ENCODE data around the gene OR5M11. TPM values are rescaled to one million over a fixed set of nuclear protein-coding genes. Genes with fewer than 3 reads are reported as not detected.
"Not testable (repeated sequence)": the region's sequence is repeated elsewhere in the genome, so short reads cannot be mapped to it uniquely, and the experiment has no call there.

OR5M11 gene
- total RNA-seq, result not detected

DNA sequence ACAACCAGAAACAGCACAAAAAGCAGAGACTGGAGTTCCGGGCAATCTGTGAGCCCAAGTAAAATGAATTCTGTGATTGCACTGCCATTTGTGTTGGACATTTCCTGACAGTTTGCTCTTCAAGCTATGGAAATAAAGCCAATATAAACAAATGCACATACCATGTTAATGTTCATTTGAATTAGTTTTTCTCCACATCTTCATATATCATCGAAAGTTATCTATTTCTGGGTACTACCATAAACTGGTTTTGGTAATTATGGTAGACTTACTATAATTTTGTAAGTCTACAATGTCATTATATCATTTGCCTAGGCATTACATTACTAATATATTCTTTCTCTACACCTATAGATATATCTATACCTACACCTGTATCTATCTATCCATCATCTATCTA lies at the start of gene OR5M11:
Gene OR5M11 (minus strand): TSS at position 101 of the 400 bp plus-strand sequence. CDS start 0 bp downstream, at position 101.
- DNase-seq (ENCODE audit: low spot score) (no peak), ATAC-seq (no peak)
- intact Hi-C loops (cut with DNase I), result no loop called here

- DNase-seq (ENCODE audit: low spot score); intact Hi-C loops (cut with DNase I); ATAC-seq: not testable (repeated sequence)
These were observed 49.1 kb upstream of the OR5M11 start for GRCh38 chr11:56592088-56592717.

DNA sequence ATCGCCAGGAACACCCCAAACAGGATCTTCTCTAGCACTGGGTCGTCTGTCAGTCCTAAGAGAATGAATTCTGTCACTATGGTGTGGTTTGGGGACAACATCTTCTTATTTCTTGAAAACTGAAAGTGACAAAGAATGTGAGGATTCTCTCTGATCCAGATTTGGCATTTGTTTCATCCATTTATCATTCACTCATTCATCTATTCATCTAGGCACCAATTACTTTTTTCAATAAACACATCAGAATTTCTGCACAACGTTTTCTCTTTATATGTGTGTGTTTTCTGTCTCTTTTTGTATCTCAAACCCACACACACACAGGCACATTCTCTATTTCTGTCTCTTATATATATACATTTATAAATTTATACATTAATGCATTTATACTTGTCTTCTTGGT lies 34.6 kb upstream of the OR5M11 start, which contains the start of gene OR5M10:
Gene OR5M10 (minus strand): TSS at position 101 of the 400 bp plus-strand sequence. CDS start 0 bp downstream, at position 101.
- intact Hi-C loops (cut with DNase I), result no loop called here
- ATAC-seq, result no peak
- DNase-seq (ENCODE audit: low spot score), result no peak

DNA sequence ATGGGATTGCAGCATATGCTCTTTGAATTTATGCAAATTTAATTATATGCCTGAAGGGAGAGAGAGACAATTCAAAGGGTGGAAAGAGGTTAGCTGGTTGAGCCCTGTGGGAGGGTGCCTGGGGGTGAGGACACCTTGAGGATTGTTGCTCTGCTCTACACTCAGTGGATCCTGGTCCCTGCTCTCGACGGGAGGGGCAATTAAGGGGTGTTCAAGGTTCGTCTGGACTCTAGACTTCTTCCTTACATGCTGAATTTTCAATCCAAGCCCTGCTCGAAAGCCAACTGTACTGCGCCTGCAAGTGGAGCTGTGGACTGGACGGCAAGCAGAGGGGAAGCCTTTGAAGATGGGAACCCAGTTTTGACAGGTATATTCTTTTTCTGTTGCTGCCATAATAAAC lies 15.5 kb upstream of the OR5M11 start:
- intact Hi-C loops (cut with DNase I), result no loop called here
- no peak for ATAC-seq
- DNase-seq (ENCODE audit: low spot score), result no peak

- DNase-seq (ENCODE audit: low spot score); intact Hi-C loops (cut with DNase I); ATAC-seq: not testable (repeated sequence)
These were observed 11.6 kb upstream of the OR5M11 start for GRCh38 chr11:56554691-56555090.

DNA sequence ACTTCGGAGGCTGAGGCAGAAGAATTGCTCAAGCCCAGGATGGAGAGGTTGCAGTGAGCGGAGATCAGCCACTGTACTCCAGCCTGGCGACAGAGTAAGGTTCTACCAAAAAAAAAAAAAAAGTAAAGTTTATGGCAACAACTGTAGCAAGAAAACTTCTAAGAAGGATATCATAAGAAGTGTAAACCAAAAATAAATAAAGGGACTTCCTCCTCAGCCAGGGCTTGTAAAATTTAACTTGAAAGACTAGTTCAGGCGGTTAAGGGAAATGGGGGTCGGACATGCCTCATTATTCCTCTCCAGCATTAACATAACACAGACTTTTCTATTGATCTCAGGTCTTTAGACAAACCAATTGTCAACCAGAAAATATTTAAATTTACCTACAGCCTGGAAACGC lies 2.5 kb upstream of the OR5M11 start:
- no peak for DNase-seq (ENCODE audit: low spot score)
- intact Hi-C loops (cut with DNase I), result no loop called here
- no peak for ATAC-seq

- no peak for ATAC-seq
- DNase-seq (ENCODE audit: low spot score), result no peak
- intact Hi-C loops (cut with DNase I), result no loop called here
These were observed 682 bp upstream of the OR5M11 start for GRCh38 chr11:56543739-56544138.

DNA sequence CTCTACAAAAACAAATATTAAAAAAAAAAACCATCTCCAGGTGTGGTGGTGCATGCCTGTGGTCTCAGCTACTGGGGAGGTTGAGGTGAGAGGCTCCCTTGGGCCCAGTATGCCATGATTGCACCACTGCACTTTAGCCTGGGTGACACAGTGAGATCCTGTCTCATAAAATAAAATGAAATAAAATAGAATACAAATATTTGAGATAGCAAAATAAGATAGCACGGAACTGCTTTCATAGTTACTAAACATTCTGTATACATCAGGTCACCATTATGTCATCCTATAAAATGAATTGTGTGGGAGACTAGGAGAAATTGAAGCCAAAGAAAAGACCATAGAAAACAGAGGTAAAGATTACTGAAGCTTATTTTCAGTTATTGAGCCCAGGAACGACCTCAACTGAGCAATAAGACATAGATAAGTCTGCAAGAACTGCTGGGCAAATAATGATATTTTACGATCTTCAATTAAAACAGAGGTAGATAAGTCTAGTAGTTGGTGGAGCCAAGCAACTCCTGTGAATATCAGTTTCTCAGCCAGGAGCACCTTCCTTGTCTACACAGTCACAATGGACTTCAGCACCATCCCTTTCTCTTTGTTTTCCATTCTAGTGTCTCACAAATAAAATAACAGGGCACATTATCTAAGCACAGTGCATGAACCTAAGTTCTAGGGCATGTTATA lies 9.9 kb downstream of the OR5M11 start:
- DNase-seq (ENCODE audit: low spot score) (no peak), ATAC-seq (no peak)
- intact Hi-C loops (cut with DNase I), result no loop called here

DNA sequence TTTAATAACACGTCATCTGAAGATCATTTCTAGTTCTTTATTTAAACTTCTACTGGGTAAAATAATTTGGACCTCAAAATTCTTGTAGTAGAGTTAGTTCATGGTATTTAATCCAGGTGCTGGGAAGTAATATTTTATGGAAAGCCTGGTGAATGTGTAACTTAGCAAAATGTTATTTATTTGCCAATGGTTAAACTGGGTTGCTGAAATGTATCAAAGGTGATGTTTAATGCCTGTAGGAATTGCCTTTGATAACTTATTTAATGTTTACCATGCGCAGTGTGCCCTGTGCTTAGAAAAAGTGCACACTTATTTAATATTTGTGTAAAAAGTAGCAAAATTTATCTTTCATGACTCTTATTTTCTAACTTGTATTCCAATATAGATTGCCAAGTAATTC lies 11.2 kb downstream of the OR5M11 start:
- ATAC-seq (no peak), DNase-seq (ENCODE audit: low spot score) (no peak)
- intact Hi-C loops (cut with DNase I), result no loop called here

- DNase-seq (ENCODE audit: low spot score) (no peak), ATAC-seq (no peak)
- intact Hi-C loops (cut with DNase I), result no loop called here
These were observed 21.0 kb downstream of the OR5M11 start for GRCh38 chr11:56522008-56522407.

- DNase-seq (ENCODE audit: low spot score) (no peak), ATAC-seq (no peak)
- intact Hi-C loops (cut with DNase I), result loop anchor here (10.0 kb wide), 1 partner anchor 58 kb away; no protein-coding TSS in a partner anchor
These were observed 29.8 kb downstream of the OR5M11 start for GRCh38 chr11:56513280-56513679.

- ATAC-seq (no peak), DNase-seq (ENCODE audit: low spot score) (no peak)
- intact Hi-C loops (cut with DNase I), result no loop called here
These were observed 33.6 kb downstream of the OR5M11 start for GRCh38 chr11:56509439-56509838.

DNA sequence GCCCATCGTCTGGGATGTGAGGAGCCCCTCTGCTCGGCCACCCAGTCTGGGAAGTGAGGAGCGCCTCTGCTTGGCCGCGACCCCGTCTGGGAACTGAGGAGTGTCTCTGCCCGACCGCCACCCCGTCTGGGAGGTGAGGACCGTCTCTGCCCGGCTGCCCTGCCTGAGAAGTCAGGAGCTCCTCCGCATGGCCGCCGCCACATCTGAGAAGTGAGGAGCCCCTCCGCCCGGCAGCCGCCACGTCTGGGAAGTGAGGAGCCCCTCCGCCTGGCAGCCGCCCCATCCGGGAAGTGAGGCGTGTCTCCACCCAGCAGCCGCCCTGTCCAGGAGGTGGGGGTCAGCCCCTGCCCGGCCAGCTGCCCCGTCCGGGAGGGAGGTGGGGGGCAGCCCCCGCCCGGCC lies 46.0 kb downstream of the OR5M11 start:
- no peak for ATAC-seq

DNA sequence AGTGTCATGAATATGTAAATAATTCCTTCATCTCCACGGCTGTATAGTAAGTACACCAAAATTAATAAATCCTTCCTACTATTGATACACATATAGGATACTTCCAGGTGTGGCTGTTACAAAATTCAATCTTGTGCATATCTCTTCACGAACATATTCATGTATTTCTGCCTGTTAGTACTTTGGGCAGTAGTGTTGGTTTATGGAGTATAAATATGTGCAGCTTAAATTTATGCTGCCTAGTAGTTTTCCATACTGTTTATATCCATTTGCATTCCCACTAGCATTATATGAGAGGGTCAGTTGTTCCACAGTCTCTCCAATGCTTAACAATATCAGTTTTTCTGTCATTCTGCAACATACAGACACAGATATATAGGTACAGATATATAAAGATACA lies 47.9 kb downstream of the OR5M11 start:
- DNase-seq (ENCODE audit: low spot score) (no peak), ATAC-seq (no peak)
- intact Hi-C loops (cut with DNase I), result no loop called here

More for the DNA sequence above, 46.0 kb downstream of the OR5M11 start:
- DNase-seq (ENCODE audit: low spot score), result no peak
- intact Hi-C loops (cut with DNase I), result no loop called here

Other genes with a start within 250 kb of the OR5M11 start
- not detected for gene OR8K3, start 228.1 kb downstream of the OR5M11 start, total RNA-seq
- gene OR8K1, start 197.2 kb downstream of the OR5M11 start, total RNA-seq, result not detected
- not detected for gene OR8J1, start 189.0 kb downstream of the OR5M11 start, total RNA-seq
- not detected for gene OR8U1, start 167.6 kb downstream of the OR5M11 start, total RNA-seq
- gene OR5AL1, start 130.6 kb downstream of the OR5M11 start, total RNA-seq, result not detected
- gene OR5M3, start 69.9 kb downstream of the OR5M11 start, total RNA-seq, result not detected
- gene OR5M8, start 51.9 kb downstream of the OR5M11 start, total RNA-seq, result not detected
- not detected for gene OR5M10, start 34.5 kb upstream of the OR5M11 start, total RNA-seq
- gene OR5M1, start 71.6 kb upstream of the OR5M11 start, total RNA-seq, result not detected
- gene OR5AP2, start 99.2 kb upstream of the OR5M11 start, total RNA-seq, result not detected
- gene OR5AR1, start 120.4 kb upstream of the OR5M11 start, total RNA-seq, result not detected
- gene OR9G1, start 155.8 kb upstream of the OR5M11 start, total RNA-seq, result not detected
- not detected for gene OR9G4, start 205.4 kb upstream of the OR5M11 start, total RNA-seq

Data from sciatic nerve (tissue), 2 donors.